ENCODE measurements around the gene RAD52. TPM values are rescaled to one million over a fixed set of nuclear protein-coding genes. Genes with fewer than 3 reads are reported as not detected.

The RAD52 gene
- total RNA-seq, 1 experiment from 2014 or later: 22.2 TPM

DNA sequence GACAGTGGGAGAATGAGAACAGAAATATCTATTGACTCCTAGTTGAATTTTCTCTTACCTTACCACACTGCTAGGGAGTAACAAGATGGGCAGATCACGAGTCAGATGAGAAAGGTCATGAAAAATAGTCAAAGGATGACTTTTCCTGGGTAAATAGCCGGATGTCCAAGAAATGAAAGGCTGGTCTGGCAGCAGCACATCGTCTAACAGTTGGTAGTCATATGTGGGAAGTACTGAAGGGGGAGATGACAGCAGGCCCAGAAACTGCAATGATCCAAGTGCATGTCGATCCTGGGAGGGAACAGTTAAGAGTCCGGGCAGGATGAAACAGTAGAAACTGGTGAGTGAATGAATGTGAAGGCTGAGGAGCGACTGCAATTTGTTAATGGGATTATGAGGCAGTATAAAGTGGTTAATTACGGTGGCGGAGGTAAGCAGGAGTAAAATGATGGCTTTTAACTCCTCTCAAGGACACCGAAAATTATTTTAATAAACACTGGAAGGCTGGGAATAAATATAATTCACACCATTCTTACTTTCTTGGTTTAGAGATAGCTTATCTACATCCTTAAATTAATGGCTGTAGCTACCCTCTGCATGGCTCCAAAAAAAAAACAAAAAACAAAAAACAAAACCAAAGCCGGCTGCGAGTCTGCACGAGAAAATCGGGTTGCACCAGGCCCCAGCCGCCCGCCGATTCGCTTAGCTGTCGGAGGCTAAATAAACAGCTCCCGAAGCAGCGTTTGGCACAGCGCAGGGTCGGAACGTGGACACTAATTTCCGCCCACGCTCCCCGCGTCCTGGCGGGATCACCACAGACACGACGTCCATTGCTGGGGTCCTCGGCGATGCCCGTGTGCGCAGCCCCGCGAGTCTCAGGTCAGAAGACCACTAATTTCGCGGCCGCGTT is 40.5 kb upstream of the RAD52 start:
- Mint-ChIP-seq H3K9me3 (ENCODE audit: low read depth, unreplicated experiment) (no peaks in the 10 kb centered on the region), H3K4me3 (ENCODE audit: low read depth, unreplicated experiment) (peak overlapping the region; percentile 71), H3K4me1 (ENCODE audit: low read depth, unreplicated experiment) (peaks cover 23% of the 10 kb centered on the region), H3K27ac (ENCODE audit: unreplicated experiment) (peak overlapping the region; percentile 62), H3K27me3 (ENCODE audit: unreplicated experiment) (no peaks in the 10 kb centered on the region), H3K36me3 (ENCODE audit: insufficient read depth, unreplicated experiment) (peaks cover 29% of the 10 kb centered on the region)
- TF ChIP-seq, protein P1, sequence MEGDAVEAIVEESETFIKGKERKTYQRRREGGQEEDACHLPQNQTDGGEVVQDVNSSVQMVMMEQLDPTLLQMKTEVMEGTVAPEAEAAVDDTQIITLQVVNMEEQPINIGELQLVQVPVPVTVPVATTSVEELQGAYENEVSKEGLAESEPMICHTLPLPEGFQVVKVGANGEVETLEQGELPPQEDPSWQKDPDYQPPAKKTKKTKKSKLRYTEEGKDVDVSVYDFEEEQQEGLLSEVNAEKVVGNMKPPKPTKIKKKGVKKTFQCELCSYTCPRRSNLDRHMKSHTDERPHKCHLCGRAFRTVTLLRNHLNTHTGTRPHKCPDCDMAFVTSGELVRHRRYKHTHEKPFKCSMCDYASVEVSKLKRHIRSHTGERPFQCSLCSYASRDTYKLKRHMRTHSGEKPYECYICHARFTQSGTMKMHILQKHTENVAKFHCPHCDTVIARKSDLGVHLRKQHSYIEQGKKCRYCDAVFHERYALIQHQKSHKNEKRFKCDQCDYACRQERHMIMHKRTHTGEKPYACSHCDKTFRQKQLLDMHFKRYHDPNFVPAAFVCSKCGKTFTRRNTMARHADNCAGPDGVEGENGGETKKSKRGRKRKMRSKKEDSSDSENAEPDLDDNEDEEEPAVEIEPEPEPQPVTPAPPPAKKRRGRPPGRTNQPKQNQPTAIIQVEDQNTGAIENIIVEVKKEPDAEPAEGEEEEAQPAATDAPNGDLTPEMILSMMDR (IDR thresholded peaks at IDR 0.05; ENCODE audit: unreplicated experiment): no peak
- peak; percentile 37 for DNase-seq
- intact Hi-C loops (cut with micrococcal nuclease; ENCODE audit: unreplicated experiment): no loop called here
- BruUV-seq (replicated peaks): TSS peak; percentile 57
- CTCF ChIA-PET: interaction anchor here (0.9 to 2.1 kb wide), 3 partner anchors 40 to 238 kb away, joined by 3 to 8 read pairs (median 7); partner anchors contain the start of gene RAD52

DNA sequence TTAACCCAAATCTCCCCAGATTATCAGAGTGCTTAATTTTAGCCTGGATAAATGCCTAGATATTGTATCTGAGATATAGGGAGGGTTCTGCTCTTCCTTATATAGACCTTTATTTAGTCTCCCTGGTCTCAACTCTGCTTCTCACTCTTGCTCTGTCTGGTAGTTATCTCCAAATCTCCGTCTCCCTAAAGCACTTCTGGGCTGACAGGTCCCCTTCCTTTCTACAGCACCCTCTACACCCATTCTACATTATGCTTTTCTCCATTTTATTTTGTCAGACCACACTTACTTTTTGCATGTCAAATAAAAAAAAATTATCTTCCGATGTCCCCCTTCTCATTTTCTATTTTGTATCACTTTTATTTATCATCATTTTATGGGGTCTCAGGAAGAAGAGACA is 39.6 kb upstream of the RAD52 start:
- Mint-ChIP-seq H3K27ac (ENCODE audit: unreplicated experiment) (peak overlapping the region; percentile 62), H3K4me1 (ENCODE audit: low read depth, unreplicated experiment) (peaks cover 21% of the 10 kb centered on the region), H3K36me3 (ENCODE audit: insufficient read depth, unreplicated experiment) (peaks cover 33% of the 10 kb centered on the region), H3K27me3 (ENCODE audit: unreplicated experiment) (no peaks in the 10 kb centered on the region), H3K9me3 (ENCODE audit: low read depth, unreplicated experiment) (no peaks in the 10 kb centered on the region), H3K4me3 (ENCODE audit: low read depth, unreplicated experiment) (no peak overlapping the region)
- no peak for DNase-seq
- CTCF ChIA-PET: interaction anchor here (1.2 kb wide), 1 partner anchor 40 kb away, joined by 4 read pairs; the partner anchor contains the start of gene RAD52
- TF ChIP-seq, protein P1 (IDR thresholded peaks at IDR 0.05; ENCODE audit: unreplicated experiment): no peak
- intact Hi-C loops (cut with micrococcal nuclease; ENCODE audit: unreplicated experiment): no loop called here
- no TSS peak for BruUV-seq (replicated peaks)

DNA sequence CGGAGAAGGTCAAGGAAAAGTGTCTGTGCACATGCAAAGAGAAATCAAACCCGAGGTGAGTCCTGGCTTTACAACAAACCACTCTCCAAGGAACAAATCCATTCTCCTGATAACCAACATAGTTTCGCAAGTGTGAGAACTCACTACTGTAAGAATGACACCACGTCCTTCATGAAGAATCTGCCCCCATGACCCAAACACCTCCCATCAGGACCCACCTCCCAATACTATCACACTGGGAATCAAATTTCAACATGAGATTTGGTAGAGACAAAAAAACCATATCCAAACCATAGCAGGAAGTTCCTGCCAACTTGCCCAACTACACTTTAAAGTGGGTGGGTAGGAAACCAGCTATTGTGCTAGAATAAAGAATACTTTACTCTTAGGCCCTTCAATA is 39.2 kb upstream of the RAD52 start:
- Mint-ChIP-seq H3K4me1 (ENCODE audit: low read depth, unreplicated experiment) (peaks cover 21% of the 10 kb centered on the region), H3K27me3 (ENCODE audit: unreplicated experiment) (no peaks in the 10 kb centered on the region), H3K27ac (ENCODE audit: unreplicated experiment) (no peak overlapping the region), H3K9me3 (ENCODE audit: low read depth, unreplicated experiment) (no peaks in the 10 kb centered on the region), H3K4me3 (ENCODE audit: low read depth, unreplicated experiment) (no peak overlapping the region), H3K36me3 (ENCODE audit: insufficient read depth, unreplicated experiment) (peaks cover 33% of the 10 kb centered on the region)
- BruUV-seq (replicated peaks): no TSS peak
- TF ChIP-seq, protein P1 (IDR thresholded peaks at IDR 0.05; ENCODE audit: unreplicated experiment): no peak
- no peak for DNase-seq
- intact Hi-C loops (cut with micrococcal nuclease; ENCODE audit: unreplicated experiment): no loop called here
- CTCF ChIA-PET: interaction anchor here (1.2 kb wide), 1 partner anchor 39 kb away, joined by 4 read pairs; the partner anchor contains the start of gene RAD52

DNA sequence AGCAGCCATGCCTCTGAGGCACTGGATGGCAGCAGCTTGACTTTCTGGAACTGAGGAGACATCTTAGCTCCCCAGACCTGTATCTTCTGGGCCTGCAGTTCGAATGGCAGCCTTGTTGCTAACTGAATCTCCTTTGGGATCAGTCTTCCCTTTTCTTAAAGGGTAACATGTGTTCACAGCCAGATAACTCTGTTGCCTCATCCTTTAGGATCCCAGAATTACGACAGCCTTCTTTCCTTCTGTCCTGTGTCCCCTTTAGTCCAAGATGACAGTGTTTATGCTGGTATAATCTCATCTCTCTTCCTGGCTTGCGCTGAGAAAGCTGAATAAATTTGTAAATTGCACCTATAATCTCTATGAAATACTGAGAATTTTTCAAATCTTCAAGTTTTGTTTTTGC is 32.5 kb upstream of the RAD52 start:
- Mint-ChIP-seq H3K9me3 (ENCODE audit: low read depth, unreplicated experiment) (no peaks in the 10 kb centered on the region), H3K27me3 (ENCODE audit: unreplicated experiment) (no peaks in the 10 kb centered on the region), H3K36me3 (ENCODE audit: insufficient read depth, unreplicated experiment) (peaks cover 5% of the 10 kb centered on the region), H3K4me3 (ENCODE audit: low read depth, unreplicated experiment) (no peak overlapping the region), H3K27ac (ENCODE audit: unreplicated experiment) (no peak overlapping the region), H3K4me1 (ENCODE audit: low read depth, unreplicated experiment) (no peaks in the 10 kb centered on the region)
- CTCF ChIA-PET: interaction anchor here (0.6 kb wide), 1 partner anchor 16 kb away, joined by 5 read pairs; no protein-coding TSS in a partner anchor
- BruUV-seq (replicated peaks): no TSS peak
- TF ChIP-seq, protein P1 (IDR thresholded peaks at IDR 0.05; ENCODE audit: unreplicated experiment): no peak
- intact Hi-C loops (cut with micrococcal nuclease; ENCODE audit: unreplicated experiment): no loop called here
- no peak for DNase-seq

Data from Calu3 (cell line).